Measurements from ENCODE around the gene PTGDS.

PTGDS gene

DNA sequence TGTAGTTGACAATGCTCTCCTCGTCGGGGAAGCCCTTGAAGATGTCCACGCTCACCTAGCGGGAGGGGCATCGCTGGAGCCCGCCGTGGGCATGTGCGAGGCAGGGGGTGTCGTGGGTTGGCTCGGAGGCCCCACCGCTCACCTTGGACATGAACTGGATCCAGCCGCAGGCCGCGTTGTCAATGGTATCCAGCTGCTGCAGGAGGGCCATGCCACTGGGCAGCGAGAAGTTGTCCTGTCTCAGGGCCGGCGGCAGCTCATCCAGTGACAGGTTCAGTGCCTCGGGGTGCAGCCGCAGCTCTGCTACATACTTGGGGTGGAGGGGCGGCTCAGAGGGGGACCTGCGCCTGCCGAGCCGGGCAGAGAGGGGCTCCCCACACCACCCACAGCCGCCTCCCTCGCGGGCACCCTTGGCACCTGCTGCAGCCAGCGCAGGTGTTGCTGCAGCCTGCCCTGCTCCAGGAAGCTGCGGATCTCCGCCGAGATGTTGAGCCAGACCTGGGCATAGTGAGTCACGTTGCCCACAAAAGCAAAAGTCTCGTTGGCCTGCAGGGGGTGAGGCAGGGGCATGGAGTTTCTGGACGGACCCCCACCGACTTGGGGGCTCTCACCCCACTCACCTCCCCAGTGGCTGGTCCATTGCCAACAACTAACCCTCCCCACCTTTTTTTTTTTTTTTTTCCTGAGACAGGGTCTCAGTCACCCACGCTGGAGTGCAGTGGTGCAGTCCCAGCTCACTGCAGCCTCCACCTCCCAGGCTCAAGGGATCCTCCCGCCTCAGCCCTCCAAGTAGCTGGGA lies 41.7 kb downstream of the PTGDS start:
- DNase-seq (ENCODE audit: extremely low read depth, low read depth): no peak
- TF ChIP-seq, protein P1, sequence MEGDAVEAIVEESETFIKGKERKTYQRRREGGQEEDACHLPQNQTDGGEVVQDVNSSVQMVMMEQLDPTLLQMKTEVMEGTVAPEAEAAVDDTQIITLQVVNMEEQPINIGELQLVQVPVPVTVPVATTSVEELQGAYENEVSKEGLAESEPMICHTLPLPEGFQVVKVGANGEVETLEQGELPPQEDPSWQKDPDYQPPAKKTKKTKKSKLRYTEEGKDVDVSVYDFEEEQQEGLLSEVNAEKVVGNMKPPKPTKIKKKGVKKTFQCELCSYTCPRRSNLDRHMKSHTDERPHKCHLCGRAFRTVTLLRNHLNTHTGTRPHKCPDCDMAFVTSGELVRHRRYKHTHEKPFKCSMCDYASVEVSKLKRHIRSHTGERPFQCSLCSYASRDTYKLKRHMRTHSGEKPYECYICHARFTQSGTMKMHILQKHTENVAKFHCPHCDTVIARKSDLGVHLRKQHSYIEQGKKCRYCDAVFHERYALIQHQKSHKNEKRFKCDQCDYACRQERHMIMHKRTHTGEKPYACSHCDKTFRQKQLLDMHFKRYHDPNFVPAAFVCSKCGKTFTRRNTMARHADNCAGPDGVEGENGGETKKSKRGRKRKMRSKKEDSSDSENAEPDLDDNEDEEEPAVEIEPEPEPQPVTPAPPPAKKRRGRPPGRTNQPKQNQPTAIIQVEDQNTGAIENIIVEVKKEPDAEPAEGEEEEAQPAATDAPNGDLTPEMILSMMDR (IDR thresholded peaks at IDR 0.05; ENCODE audit: low read depth, low read length): no peak

DNA sequence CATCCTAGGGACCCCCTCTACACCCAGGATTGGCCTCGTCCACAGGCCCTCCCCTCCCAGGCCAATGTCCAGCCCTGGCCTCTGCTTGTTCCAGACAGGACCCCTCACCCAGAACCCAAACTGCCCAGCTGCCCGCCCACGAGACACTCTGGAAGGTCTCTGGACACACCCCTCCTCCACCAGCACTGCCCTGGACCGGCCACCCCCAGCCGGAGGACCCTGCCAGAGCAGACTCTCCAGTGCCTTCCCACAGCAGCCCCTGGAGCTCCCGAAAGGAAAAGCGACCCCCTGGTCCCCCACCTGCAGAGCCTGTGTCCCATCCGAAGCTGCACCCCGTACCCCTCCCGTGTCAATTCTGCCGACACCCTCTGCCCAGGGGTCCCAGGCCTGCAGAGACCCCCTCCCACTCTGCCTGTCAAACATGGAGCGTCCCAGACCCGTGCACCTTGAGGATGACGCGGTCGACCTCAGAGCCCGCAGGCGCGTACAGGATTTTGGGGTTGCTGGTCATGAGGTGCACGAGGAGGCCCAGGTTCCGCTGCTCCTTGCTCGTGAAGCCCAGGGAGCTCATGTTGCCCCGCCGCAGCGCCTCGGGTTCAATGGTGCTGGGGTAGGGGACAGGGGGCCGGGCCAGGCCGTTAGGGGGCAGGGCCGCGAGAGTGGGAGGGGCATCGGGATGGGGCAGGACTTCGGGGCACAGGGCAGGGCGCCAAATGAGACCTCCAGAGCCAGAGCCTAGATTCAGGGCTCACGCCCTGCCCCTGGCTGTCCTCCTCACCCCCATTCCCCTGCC lies 42.8 kb downstream of the PTGDS start:
- DNase-seq (ENCODE audit: extremely low read depth, low read depth): no peak
- TF ChIP-seq, protein P1 (IDR thresholded peaks at IDR 0.05; ENCODE audit: low read depth, low read length): no peak

DNA sequence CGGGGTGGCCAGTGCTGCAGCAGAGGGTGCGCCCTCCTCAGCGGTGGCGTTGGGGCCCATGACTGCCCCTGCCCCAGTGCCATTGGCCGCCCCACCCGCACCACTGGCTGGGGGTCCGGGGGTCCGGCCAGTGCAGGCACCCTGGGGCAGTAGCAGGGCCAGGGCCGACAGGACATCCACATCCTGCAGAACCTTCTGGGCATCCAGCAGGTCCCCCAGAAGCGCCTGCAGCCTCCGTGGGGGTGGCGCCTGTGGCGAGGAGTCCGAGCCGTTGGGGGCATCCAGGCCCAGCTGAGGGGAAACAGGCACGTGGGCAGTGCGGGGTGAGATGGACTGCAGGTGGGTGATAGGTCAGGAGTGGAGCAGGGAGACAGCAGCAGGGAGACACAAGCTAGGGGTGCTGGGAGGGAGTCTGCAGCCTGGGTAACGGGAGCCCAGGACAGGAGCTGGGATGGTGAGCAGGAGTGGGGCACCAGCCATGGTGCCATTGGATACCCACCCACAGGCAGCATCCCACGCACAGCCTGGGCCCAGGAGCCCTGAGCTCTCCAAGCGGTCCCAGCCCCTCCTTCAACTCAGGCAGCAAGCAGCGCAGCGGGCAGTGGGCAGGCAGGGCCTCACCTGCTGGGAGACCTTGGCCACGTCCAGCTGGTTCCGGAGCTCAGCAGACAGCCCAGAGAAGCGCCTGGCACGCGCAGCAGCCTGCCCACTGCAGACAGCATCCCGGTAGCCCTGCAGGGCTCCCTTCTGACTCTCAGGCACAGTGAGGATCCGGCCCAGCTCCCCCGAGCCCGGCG lies 43.7 kb downstream of the PTGDS start:
- TF ChIP-seq, protein P1 (IDR thresholded peaks at IDR 0.05; ENCODE audit: low read depth, low read length): no peak

DNA sequence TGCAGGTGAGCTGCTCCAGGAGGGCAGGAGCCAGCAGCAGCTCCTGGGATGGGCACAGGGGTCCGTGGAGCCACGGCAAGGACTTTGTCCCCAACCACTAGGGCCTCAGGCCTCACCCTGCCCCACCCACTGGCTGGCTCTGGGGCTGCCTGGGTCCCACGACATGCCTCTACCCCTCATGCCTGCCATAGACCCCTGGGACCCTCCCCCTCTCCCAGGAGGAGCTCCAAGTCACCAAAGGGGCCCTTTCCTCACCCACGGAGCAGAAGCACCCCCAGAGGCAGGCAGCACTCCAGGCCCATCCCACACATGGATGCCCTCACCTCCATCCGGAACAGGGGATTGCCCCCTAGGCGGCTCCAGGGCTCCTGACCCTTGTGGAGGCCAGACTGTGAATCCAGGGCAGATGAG lies 44.3 kb downstream of the PTGDS start:
- DNase-seq (ENCODE audit: extremely low read depth, low read depth): no peak
- TF ChIP-seq, protein P1 (IDR thresholded peaks at IDR 0.05; ENCODE audit: low read depth, low read length): no peak

More for the DNA sequence above, 43.7 kb downstream of the PTGDS start:
- DNase-seq (ENCODE audit: extremely low read depth, low read depth): no peak

DNA sequence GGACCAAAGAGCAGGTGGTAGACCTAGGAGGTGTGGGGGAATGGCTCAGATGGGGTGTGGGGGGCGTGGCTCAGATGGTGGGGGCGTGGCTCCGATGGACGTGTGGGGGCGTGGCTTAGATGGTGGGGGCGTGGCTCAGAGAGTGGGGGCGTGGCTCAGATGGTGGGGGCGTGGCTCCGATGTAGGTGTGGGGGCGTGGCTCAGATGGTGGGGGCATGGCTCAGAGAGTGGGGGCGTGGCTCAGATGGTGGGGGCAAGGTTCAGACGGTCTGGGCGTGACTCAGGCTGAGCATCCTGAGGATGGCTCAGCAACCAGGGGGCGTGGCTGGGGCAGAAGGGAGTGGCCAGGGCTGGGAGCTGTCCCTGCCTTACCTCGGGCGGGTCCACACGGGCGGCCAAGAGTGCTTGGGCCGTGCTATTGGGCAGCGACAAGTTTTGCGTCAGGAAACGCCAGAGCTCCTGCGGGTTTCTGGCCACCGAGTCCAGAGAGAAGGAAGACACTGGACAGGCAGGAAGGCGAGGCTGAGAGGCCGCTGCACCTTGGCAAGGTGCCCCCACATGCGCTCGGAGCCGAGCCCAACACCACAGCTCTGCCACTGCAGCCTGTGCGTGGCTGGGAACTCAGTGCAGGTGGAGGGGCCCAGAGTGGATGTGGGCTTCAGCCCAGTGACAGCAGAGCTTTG lies 44.8 kb downstream of the PTGDS start:
- TF ChIP-seq, protein P1 (IDR thresholded peaks at IDR 0.05; ENCODE audit: low read depth, low read length): no peak
- no peak for DNase-seq (ENCODE audit: extremely low read depth, low read depth)

DNA sequence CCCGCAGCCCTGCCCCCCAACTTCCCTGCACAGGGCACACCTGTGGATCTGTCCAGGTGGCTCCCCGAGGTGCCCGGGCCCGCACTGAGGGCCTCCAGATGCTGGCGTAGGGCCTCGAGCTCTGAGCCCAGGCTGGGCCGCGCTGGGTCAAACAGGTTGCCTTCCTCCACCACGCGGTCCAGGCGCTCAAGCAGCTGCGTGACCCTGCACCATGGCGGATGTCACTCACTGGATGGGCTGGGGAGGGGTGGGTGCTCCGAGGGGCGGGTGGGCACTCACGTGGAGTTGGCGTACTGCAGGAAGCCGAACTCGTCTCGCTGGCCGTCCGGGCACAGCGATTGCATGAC lies 45.3 kb downstream of the PTGDS start:
- DNase-seq (ENCODE audit: extremely low read depth, low read depth): no peak
- TF ChIP-seq, protein P1 (IDR thresholded peaks at IDR 0.05; ENCODE audit: low read depth, low read length): no peak
